NT2/D1 (cell line): ENCODE data around the gene EHD1.

Experiments used
- DNase-seq: peaks from one replicate; pipeline ENCODE4 v3.0.0-alpha.2; 2011; ENCODE audit warnings: low read depth, low spot score
- H3K27me3 ChIP-seq: 2 replicates; pipeline ENCODE4 v1.6.0; 2011; ENCODE audit warnings: mild to moderate bottlenecking; ENCODE audit not compliant: insufficient read length, insufficient read depth
- H3K36me3 ChIP-seq: 2 replicates; pipeline ENCODE4 v1.6.1; 2011; ENCODE audit warnings: mild to moderate bottlenecking, low read length, mixed read lengths; ENCODE audit not compliant: insufficient read depth, insufficient read length
- H3K4me1 ChIP-seq: 2 replicates; pipeline ENCODE4 v1.5.1; 2011; ENCODE audit not compliant: insufficient read depth, insufficient read length
- H3K4me3 ChIP-seq: 2 replicates; pipeline ENCODE4 v1.5.1; 2011; ENCODE audit warnings: low read depth; ENCODE audit not compliant: insufficient read length
- H3K9ac ChIP-seq: 2 replicates; pipeline ENCODE4 v1.6.0; 2011; ENCODE audit warnings: low read depth; ENCODE audit not compliant: insufficient read length
- H3K9me3 ChIP-seq: 2 replicates; pipeline ENCODE4 v1.5.1; 2011; ENCODE audit warnings: mild to moderate bottlenecking, low read length; ENCODE audit not compliant: insufficient read depth
- SUZ12 ChIP-seq: IDR thresholded peaks from 2 replicates; pipeline ENCODE4 v1.6.1; 2011; ENCODE audit not compliant: insufficient read length, insufficient read depth; ENCODE audit errors: extremely low read depth
- YY1 ChIP-seq: IDR thresholded peaks from 2 replicates; pipeline ENCODE4 v1.6.1; 2011; ENCODE audit not compliant: insufficient read length, insufficient read depth
- ZNF274 ChIP-seq: IDR thresholded peaks from 2 replicates; pipeline ENCODE4 v1.6.1; 2011; ENCODE audit warnings: mild to moderate bottlenecking, low read depth, low read length

EHD1 gene

GRCh38 chr11:64875369-64876228, 2.8 kb downstream of the EHD1 start:
- Histone ChIP-seq H3K4me3 (no peak overlapping the region), H3K36me3 (peaks cover 53% of the 10 kb centered on the region), H3K9ac (no peak overlapping the region), H3K27me3 (peaks cover 4% of the 10 kb centered on the region), H3K4me1 (peaks cover 7% of the 10 kb centered on the region), H3K9me3 (no peaks in the 10 kb centered on the region)
- DNase-seq, result no peak
- no peak for TF ChIP-seq YY1
- TF ChIP-seq ZNF274, result no peak
- no peak for TF ChIP-seq SUZ12

- Histone ChIP-seq H3K27me3 (peaks cover 4% of the 10 kb centered on the region), H3K9me3 (no peaks in the 10 kb centered on the region), H3K36me3 (peaks cover 63% of the 10 kb centered on the region), H3K4me1 (peaks cover 18% of the 10 kb centered on the region), H3K9ac (no peak overlapping the region), H3K4me3 (no peak overlapping the region)
- no peak for DNase-seq
- TF ChIP-seq SUZ12, result no peak
- TF ChIP-seq ZNF274, result no peak
- no peak for TF ChIP-seq YY1
Observed at GRCh38 chr11:64874308-64875240, 3.8 kb downstream of the EHD1 start.

GRCh38 chr11:64872790-64873488, 5.5 kb downstream of the EHD1 start:
- Histone ChIP-seq H3K36me3 (peaks cover 78% of the 10 kb centered on the region), H3K4me3 (no peak overlapping the region), H3K27me3 (peaks cover 2% of the 10 kb centered on the region), H3K9ac (no peak overlapping the region), H3K4me1 (peaks cover 20% of the 10 kb centered on the region), H3K9me3 (no peaks in the 10 kb centered on the region)
- no peak for DNase-seq
- no peak for TF ChIP-seq YY1
- TF ChIP-seq ZNF274, result no peak
- no peak for TF ChIP-seq SUZ12

- no peaks in the 10 kb centered on the region for H3K9me3 ChIP-seq
- no peak for DNase-seq
- TF ChIP-seq YY1 (no peak), ZNF274 (no peak), SUZ12 (no peak)
- peaks cover 15% of the 10 kb centered on the region for H3K4me1 ChIP-seq
- H3K36me3 ChIP-seq, result peaks cover 83% of the 10 kb centered on the region
- H3K9ac ChIP-seq, result no peak overlapping the region
- no peaks in the 10 kb centered on the region for H3K27me3 ChIP-seq
- H3K4me3 ChIP-seq, result no peak overlapping the region
Observed at GRCh38 chr11:64871492-64871891, 6.9 kb downstream of the EHD1 start.

DNA sequence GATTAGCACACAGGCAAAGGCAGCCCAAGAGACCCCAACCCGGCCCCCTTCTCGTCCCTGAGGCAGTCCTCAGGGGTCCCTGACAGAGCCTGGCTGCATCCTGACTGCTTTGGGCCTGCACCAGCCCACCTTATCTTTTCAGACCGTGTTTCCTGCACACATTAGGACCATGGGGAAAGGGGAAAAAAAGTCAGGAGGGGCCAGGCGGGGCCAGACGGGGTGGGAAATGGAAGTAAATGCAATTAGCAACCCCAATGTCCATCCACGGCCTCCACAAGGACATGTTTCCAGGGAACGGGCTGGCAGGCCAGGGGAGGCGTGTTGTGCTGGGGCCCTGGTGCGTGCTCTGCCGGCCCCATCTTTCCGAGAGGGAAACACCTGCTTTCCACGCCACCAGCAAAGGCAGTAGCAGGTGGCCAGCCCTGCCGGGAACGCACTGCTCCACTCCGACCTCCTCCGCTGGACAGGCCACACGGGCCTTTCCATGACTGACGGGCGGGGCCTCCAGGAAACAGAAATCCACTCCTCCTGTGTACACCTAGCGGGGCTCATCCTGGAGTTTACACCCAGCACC, 7.4 kb downstream of the EHD1 start:
- no peaks in the 10 kb centered on the region for H3K27me3 ChIP-seq
- no peak overlapping the region for H3K4me3 ChIP-seq
- H3K9me3 ChIP-seq, result no peaks in the 10 kb centered on the region
- TF ChIP-seq ZNF274, result no peak
- TF ChIP-seq SUZ12, result no peak
- TF ChIP-seq YY1, result no peak
- H3K9ac ChIP-seq, result peak overlapping the region; percentile 3
- H3K4me1 ChIP-seq, result peaks cover 15% of the 10 kb centered on the region
- H3K36me3 ChIP-seq, result peaks cover 78% of the 10 kb centered on the region
- no peak for DNase-seq

- H3K36me3 ChIP-seq, result peaks cover 72% of the 10 kb centered on the region
- no peak for TF ChIP-seq YY1
- no peak for TF ChIP-seq ZNF274
- TF ChIP-seq SUZ12, result no peak
- H3K27me3 ChIP-seq, result no peaks in the 10 kb centered on the region
- no peaks in the 10 kb centered on the region for H3K9me3 ChIP-seq
- H3K9ac ChIP-seq, result peak overlapping the region; percentile 3
- no peak for DNase-seq
- H3K4me1 ChIP-seq, result peaks cover 15% of the 10 kb centered on the region
- no peak overlapping the region for H3K4me3 ChIP-seq
Observed at GRCh38 chr11:64870176-64870892, 8.1 kb downstream of the EHD1 start.
